Panc1 (cell line): Measurements from ENCODE around the gene SMARCA1. TPM values are rescaled to one million over a fixed set of nuclear protein-coding genes. Genes with fewer than 3 reads are reported as not detected.

Experiments used
- ATAC-seq: fragments of 200-7000 bp; cut with Tn5 transposase; 2 replicates; pipeline ENCODE4 v1.9.1; 2020; ENCODE audit warnings: mild to moderate bottlenecking, moderate library complexity
- BruUV-seq: library from RNA; stranded (reverse); fragments of 400-500 nt; replicated peaks from 2 replicates; lab custom pipeline; 2021; lab: Mats Ljungman, UMichigan
- CTCF ChIA-PET: fragments of 300-600 bp; sonication (Branson Sonifier 250); formaldehyde crosslinking; loops from one replicate; lab custom pipeline; 2022; ENCODE audit warnings: antibody characterized with exemption; lab: Charles Lee
- POLR2A ChIA-PET: fragments of 300-600 bp; sonication (Branson Sonifier 250); formaldehyde crosslinking; loops from one replicate; lab custom pipeline; 2022; ENCODE audit warnings: antibody characterized with exemption; lab: Charles Lee
- DNase-seq: peaks from one replicate; pipeline ENCODE4 v3.0.0-alpha.2; 2010; ENCODE audit warnings: low read depth, low spot score
- H3K27ac ChIP-seq: 2 replicates; pipeline ENCODE4 v1.5.1; 2011; ENCODE audit warnings: mild to moderate bottlenecking, low read length, inconsistent platforms
- H3K27me3 ChIP-seq: fragments of 200-500 bp; sonication (Bioruptor generic); 2 replicates; pipeline ENCODE4 v1.6.0; 2014; ENCODE audit warnings: low read length, inconsistent platforms; ENCODE audit not compliant: control insufficient read depth, insufficient read depth
- H3K36me3 ChIP-seq: fragments of 200-500 bp; sonication (Bioruptor generic); 2 replicates; pipeline ENCODE4 v1.5.1; 2014; ENCODE audit warnings: inconsistent platforms, mild to moderate bottlenecking, low read length, moderate library complexity; ENCODE audit not compliant: control insufficient read depth, insufficient read depth
- H3K4me1 ChIP-seq: 2 replicates; pipeline ENCODE4 v1.5.1; 2011; ENCODE audit warnings: inconsistent platforms, mild to moderate bottlenecking, low read length, moderate library complexity; ENCODE audit not compliant: control insufficient read depth, insufficient read depth
- H3K4me3 ChIP-seq, 2 experiments: 2 replicates each; pipeline ENCODE4 v1.5.1; 2011 to 2012; ENCODE audit warnings: low read depth in 2 of 2, low read length in 2 of 2, mild to moderate bottlenecking in 2 of 2, inconsistent platforms in 1 of 2, moderate library complexity in 1 of 2
- H3K9me3 ChIP-seq: fragments of 200-500 bp; sonication (Bioruptor generic); 2 replicates; pipeline ENCODE4 v1.5.1; 2014; ENCODE audit warnings: low read depth, mild to moderate bottlenecking, inconsistent platforms, low read length, moderate library complexity; ENCODE audit not compliant: control insufficient read depth, insufficient read depth
- POLR2AphosphoS5 ChIP-seq: IDR thresholded peaks from 2 replicates; pipeline ENCODE4 v1.6.1; 2012; ENCODE audit warnings: mild to moderate bottlenecking, low read depth, low read length, moderate library complexity
- SIN3A ChIP-seq: IDR thresholded peaks from 2 replicates; pipeline ENCODE4 v1.6.1; 2012; ENCODE audit warnings: low read depth, mild to moderate bottlenecking, low read length, moderate library complexity, borderline replicate concordance; ENCODE audit not compliant: insufficient read depth
- TCF7L2 ChIP-seq: IDR thresholded peaks from 2 replicates; pipeline ENCODE4 v1.6.1; 2011; ENCODE audit warnings: mild to moderate bottlenecking, low read depth, low read length, inconsistent platforms
- in situ Hi-C: cut with HindIII; loops from 2 replicates; pipeline ENCODE4 v1.10.0; 2016; ENCODE audit warnings: low sequenced_read_pairs, low pct_unique_long_range_greater_than_20kb
- intact Hi-C: fragments of 100-400 bp; cut with micrococcal nuclease; formaldehyde crosslinking; loops from one replicate; pipeline ENCODE4 v1.10.0; 2022; ENCODE audit not compliant: unreplicated experiment
- total RNA-seq: library from RNA; stranded (reverse); gene quantifications from one replicate; pipeline ENCODE4 v1.2.1, GENCODE V29; 2021; ENCODE audit not compliant: unreplicated experiment
- TF ChIP-seq, protein P1 (sequence below): fragments of 450-650 bp; IDR thresholded peaks from 2 replicates; pipeline ENCODE4 v1.5.1; 2017; ENCODE audit warnings: mild to moderate bottlenecking
- TF ChIP-seq, protein P2 (sequence below), 2 experiments: IDR thresholded peaks; 2 replicates each; pipeline ENCODE4 v1.6.1; 2011 to 2012; ENCODE audit warnings: low read depth in 2 of 2, control low read depth in 1 of 2, low read length in 1 of 2, mild to moderate bottlenecking in 1 of 2, moderate library complexity in 1 of 2; ENCODE audit not compliant: insufficient read depth in 1 of 2

The SMARCA1 gene
- total RNA-seq, 1 experiment from 2014 or later = 130 TPM

DNA sequence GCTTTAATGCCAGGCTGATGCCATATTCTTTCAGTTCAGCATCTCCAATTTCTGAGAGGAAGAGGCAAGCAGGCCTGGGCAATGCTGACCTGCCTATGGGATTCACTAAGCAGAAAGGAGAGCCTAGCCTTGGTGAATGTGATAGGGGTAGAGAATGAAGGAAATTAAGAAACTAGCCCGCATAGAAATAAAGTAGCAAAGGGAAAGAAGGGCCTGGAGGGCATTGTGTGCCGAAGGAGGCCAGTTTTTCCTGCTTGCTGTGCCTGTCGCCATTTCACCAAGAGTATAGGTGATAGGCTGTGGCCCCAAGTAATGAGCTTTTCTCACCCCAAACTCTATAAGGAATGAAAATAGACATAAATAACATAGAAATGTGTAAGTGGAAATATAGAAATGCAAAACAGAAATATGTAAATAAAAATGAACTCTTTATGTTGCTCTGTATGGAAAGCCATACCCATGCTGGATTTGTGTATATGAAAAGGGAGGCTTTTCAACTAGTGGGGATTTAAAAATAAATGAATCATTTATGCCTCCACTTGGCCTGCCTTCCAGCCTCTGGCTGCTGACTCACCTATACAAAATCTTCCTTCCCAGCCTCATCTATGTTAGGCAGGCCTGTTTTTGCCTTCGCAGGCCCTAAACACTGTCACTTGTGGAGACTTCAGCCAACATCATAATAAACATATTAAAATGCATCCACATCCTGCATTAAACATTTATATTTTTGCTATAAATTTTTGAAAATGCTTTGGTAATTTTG, 11.7 kb upstream of the SMARCA1 start:
- TF ChIP-seq SIN3A (no peak), POLR2AphosphoS5 (no peak), TCF7L2 (no peak)
- TF ChIP-seq, protein P1, sequence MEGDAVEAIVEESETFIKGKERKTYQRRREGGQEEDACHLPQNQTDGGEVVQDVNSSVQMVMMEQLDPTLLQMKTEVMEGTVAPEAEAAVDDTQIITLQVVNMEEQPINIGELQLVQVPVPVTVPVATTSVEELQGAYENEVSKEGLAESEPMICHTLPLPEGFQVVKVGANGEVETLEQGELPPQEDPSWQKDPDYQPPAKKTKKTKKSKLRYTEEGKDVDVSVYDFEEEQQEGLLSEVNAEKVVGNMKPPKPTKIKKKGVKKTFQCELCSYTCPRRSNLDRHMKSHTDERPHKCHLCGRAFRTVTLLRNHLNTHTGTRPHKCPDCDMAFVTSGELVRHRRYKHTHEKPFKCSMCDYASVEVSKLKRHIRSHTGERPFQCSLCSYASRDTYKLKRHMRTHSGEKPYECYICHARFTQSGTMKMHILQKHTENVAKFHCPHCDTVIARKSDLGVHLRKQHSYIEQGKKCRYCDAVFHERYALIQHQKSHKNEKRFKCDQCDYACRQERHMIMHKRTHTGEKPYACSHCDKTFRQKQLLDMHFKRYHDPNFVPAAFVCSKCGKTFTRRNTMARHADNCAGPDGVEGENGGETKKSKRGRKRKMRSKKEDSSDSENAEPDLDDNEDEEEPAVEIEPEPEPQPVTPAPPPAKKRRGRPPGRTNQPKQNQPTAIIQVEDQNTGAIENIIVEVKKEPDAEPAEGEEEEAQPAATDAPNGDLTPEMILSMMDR = no peak
- TF ChIP-seq, protein P2, sequence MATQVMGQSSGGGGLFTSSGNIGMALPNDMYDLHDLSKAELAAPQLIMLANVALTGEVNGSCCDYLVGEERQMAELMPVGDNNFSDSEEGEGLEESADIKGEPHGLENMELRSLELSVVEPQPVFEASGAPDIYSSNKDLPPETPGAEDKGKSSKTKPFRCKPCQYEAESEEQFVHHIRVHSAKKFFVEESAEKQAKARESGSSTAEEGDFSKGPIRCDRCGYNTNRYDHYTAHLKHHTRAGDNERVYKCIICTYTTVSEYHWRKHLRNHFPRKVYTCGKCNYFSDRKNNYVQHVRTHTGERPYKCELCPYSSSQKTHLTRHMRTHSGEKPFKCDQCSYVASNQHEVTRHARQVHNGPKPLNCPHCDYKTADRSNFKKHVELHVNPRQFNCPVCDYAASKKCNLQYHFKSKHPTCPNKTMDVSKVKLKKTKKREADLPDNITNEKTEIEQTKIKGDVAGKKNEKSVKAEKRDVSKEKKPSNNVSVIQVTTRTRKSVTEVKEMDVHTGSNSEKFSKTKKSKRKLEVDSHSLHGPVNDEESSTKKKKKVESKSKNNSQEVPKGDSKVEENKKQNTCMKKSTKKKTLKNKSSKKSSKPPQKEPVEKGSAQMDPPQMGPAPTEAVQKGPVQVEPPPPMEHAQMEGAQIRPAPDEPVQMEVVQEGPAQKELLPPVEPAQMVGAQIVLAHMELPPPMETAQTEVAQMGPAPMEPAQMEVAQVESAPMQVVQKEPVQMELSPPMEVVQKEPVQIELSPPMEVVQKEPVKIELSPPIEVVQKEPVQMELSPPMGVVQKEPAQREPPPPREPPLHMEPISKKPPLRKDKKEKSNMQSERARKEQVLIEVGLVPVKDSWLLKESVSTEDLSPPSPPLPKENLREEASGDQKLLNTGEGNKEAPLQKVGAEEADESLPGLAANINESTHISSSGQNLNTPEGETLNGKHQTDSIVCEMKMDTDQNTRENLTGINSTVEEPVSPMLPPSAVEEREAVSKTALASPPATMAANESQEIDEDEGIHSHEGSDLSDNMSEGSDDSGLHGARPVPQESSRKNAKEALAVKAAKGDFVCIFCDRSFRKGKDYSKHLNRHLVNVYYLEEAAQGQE (IDR thresholded peaks at IDR 0.05; ENCODE audit: insufficient read depth in 1 of 2, low read depth in 2 of 2, low read length in 1 of 2) = no peak
- no peaks in the 10 kb centered on the region for H3K27me3 ChIP-seq
- no peaks in the 10 kb centered on the region for H3K9me3 ChIP-seq
- POLR2A ChIA-PET = no interaction called here
- peaks cover 10% of the 10 kb centered on the region for H3K4me1 ChIP-seq
- CTCF ChIA-PET = no interaction called here
- BruUV-seq = no TSS peak
- H3K27ac ChIP-seq = no peak overlapping the region
- no peaks in the 10 kb centered on the region for H3K36me3 ChIP-seq
- ATAC-seq = no peak
- intact Hi-C loops = no loop called here
- no peak for DNase-seq
- in situ Hi-C loops = no loop called here
- H3K4me3 ChIP-seq = no peak overlapping the region

- no peak for ATAC-seq
- Histone ChIP-seq H3K27ac (no peak overlapping the region), H3K9me3 (no peaks in the 10 kb centered on the region), H3K4me3 (no peak overlapping the region), H3K4me1 (peaks cover 4% of the 10 kb centered on the region; the same call in 1 of the 2 replicates), H3K27me3 (no peaks in the 10 kb centered on the region), H3K36me3 (no peaks in the 10 kb centered on the region)
- TF ChIP-seq TCF7L2 (no peak), POLR2AphosphoS5 (no peak), SIN3A (no peak)
- TF ChIP-seq, protein P1 = no peak
- TF ChIP-seq, protein P2 (IDR thresholded peaks at IDR 0.05; ENCODE audit: insufficient read depth in 1 of 2, low read depth in 2 of 2, low read length in 1 of 2) = no peak
- intact Hi-C loops (no loop called here), in situ Hi-C loops (no loop called here)
- ChIA-PET CTCF (no interaction called here), POLR2A (no interaction called here)
- DNase-seq = no peak
- no TSS peak for BruUV-seq
These were observed 7.8 kb upstream of the SMARCA1 start for GRCh38 chrX:129531132-129531531.
